ENCODE measurements around the gene ASB8. TPM values are rescaled to one million over a fixed set of nuclear protein-coding genes. Genes with fewer than 3 reads are reported as not detected.
"Not testable (repeated sequence)": the region's sequence is repeated elsewhere in the genome, so short reads cannot be mapped to it uniquely, and the experiment has no call there.

ASB8 gene
- total RNA-seq, 1 experiment from 2014 or later, result 46.3 TPM

GRCh38 chr12:48142818-48143674 is 14.3 kb downstream of the ASB8 start:
- DNase-seq (ENCODE audit: low read depth), result no peak

- no peak for DNase-seq (ENCODE audit: low read depth)
Measured at GRCh38 chr12:48135027-48135426, 22.3 kb downstream of the ASB8 start.

- no peak for DNase-seq (ENCODE audit: low read depth)
Measured at GRCh38 chr12:48132826-48133225, 24.5 kb downstream of the ASB8 start.

GRCh38 chr12:48131517-48131916 is 25.8 kb downstream of the ASB8 start:
- DNase-seq (ENCODE audit: low read depth), result no peak

- no peak for DNase-seq (ENCODE audit: low read depth)
Measured at GRCh38 chr12:48129376-48129775, 27.9 kb downstream of the ASB8 start.

- DNase-seq (ENCODE audit: low read depth), result no peak
Measured at GRCh38 chr12:48128800-48129199, 28.5 kb downstream of the ASB8 start.

- no peak for DNase-seq (ENCODE audit: low read depth)
Measured at GRCh38 chr12:48126953-48127630, 30.2 kb downstream of the ASB8 start.

- no peak for DNase-seq (ENCODE audit: low read depth)
Measured at GRCh38 chr12:48125985-48126384, 31.3 kb downstream of the ASB8 start.

- DNase-seq (ENCODE audit: low read depth), result not testable (repeated sequence)
Measured at GRCh38 chr12:48125542-48125941, 31.8 kb downstream of the ASB8 start.

GRCh38 chr12:48123169-48123568 is 34.1 kb downstream of the ASB8 start:
- DNase-seq (ENCODE audit: low read depth), result no peak

- DNase-seq (ENCODE audit: low read depth), result no peak
Measured at GRCh38 chr12:48122065-48122834, 35.1 kb downstream of the ASB8 start.

GRCh38 chr12:48121522-48121921 is 35.8 kb downstream of the ASB8 start:
- DNase-seq (ENCODE audit: low read depth), result no peak

- no peak for DNase-seq (ENCODE audit: low read depth)
Measured at GRCh38 chr12:48119834-48120195, 37.5 kb downstream of the ASB8 start.

- DNase-seq (ENCODE audit: low read depth), result peak; percentile 95
Measured at GRCh38 chr12:48119078-48119833, 38.1 kb downstream of the ASB8 start, which contains the start of gene PFKM. TSS of gene PFKM (plus strand) at chr12:48119364. CDS start at chr12:48122775, 3,411 bp downstream.

- DNase-seq (ENCODE audit: low read depth), result no peak
Measured at GRCh38 chr12:48118284-48118871, 38.9 kb downstream of the ASB8 start.

- DNase-seq (ENCODE audit: low read depth), result no peak
Measured at GRCh38 chr12:48115957-48116356, 41.4 kb downstream of the ASB8 start.

GRCh38 chr12:48111312-48111693 is 46.0 kb downstream of the ASB8 start:
- not testable (repeated sequence) for DNase-seq (ENCODE audit: low read depth)

GRCh38 chr12:48110691-48111311 is 46.5 kb downstream of the ASB8 start:
- no peak for DNase-seq (ENCODE audit: low read depth)

GRCh38 chr12:48109424-48109823 is 47.9 kb downstream of the ASB8 start:
- no peak for DNase-seq (ENCODE audit: low read depth)

Measured in HT1080 (cell line).